Kidney (tissue), 14 donors: Measurements from ENCODE around the gene MTMR6. TPM values are rescaled to one million over a fixed set of nuclear protein-coding genes. Genes with fewer than 3 reads are reported as not detected.

ENCODE experiments used
- DNase-seq, 5 donors: peaks; one replicate each; pipeline ENCODE4 v3.0.0-alpha.2; 2013 to 2020
- FAIRE-seq: peaks from 2 replicates; lab custom pipeline; 2012; peaks lifted over from hg19 to GRCh38; lab: Jason Lieb, UNC
- H3K27ac ChIP-seq, 2 donors: one replicate each; pipeline ENCODE4 v1.7.0; 2013; ENCODE audit warnings: low read depth in 2 of 2, low read length in 2 of 2, inconsistent platforms in 1 of 2
- H3K27me3 ChIP-seq: one replicate; pipeline ENCODE4 v1.7.1; 2013; ENCODE audit warnings: low read length, inconsistent platforms; ENCODE audit not compliant: control insufficient read depth, insufficient read depth
- H3K36me3 ChIP-seq, 3 donors: one replicate each; pipeline versions ENCODE4 v1.7.0 to v1.7.1; 2013; ENCODE audit warnings: low read length in 3 of 3, control low read depth in 1 of 3, inconsistent platforms in 1 of 3; ENCODE audit not compliant: insufficient read depth in 3 of 3, control insufficient read depth in 2 of 3
- H3K4me1 ChIP-seq, 3 donors: one replicate each; pipeline versions ENCODE4 v1.7.0 to v1.7.1; 2013; ENCODE audit warnings: low read length in 3 of 3, inconsistent platforms in 1 of 3, low read depth in 1 of 3; ENCODE audit not compliant: control insufficient read depth in 2 of 3, insufficient read depth in 2 of 3
- H3K4me3 ChIP-seq, 3 donors: one replicate each; pipeline versions ENCODE4 v1.7.0 to v1.8.1; 2013; ENCODE audit warnings: low read length in 3 of 3, control low read depth in 1 of 3, inconsistent platforms in 1 of 3
- H3K9ac ChIP-seq, 3 donors: one replicate each; pipeline versions ENCODE4 v1.7.0 to v1.7.1; 2013; ENCODE audit warnings: low read length in 3 of 3, control low read depth in 1 of 3, inconsistent platforms in 1 of 3
- H3K9me3 ChIP-seq, 3 donors: one replicate each; pipeline versions ENCODE4 v1.7.0 to v1.7.1; 2013; ENCODE audit warnings: low read length in 3 of 3, control low read depth in 1 of 3, inconsistent platforms in 1 of 3; ENCODE audit not compliant: control insufficient read depth in 2 of 3, insufficient read depth in 1 of 3
- intact Hi-C: fragments of 100-400 bp; cut with DNase I; formaldehyde crosslinking; loops from one replicate; pipeline ENCODE4 v1.11.1; 2022
- polyA plus RNA-seq: library from polyadenylated mRNA; stranded (reverse); fragments of 350-450 nt; fragmentation: Illumina TruSeq; extraction: RNeasy Lipid Tissue Mini Kit (QIAGEN cat#74804); gene quantifications from one replicate; pipeline ENCODE4 v1.2.3, GENCODE V29; 2014; ENCODE audit warnings: low read depth, low replicate concordance; ENCODE audit not compliant: insufficient read depth
- total RNA-seq: library from RNA; stranded (reverse); fragmentation: NEBNext Ultra II Directional; extraction: Animal tissue kit (Norgen Biotek cat#: 25700); gene quantifications from one replicate; pipeline ENCODE4 v1.2.1, GENCODE V29; 2021
- TF ChIP-seq, protein P1 (sequence below): IDR thresholded peaks from 3 replicates; pipeline ENCODE4 v1.5.1; 2012; ENCODE audit warnings: mild to moderate bottlenecking, moderate library complexity, borderline replicate concordance; ENCODE audit not compliant: insufficient read depth; ENCODE audit errors: extremely low read depth
- donor health status: control.
- donor health status: control.
- donor health status: control.
- donor health status: control.
- donor health status: control.
- donor health status: DM: yes; HTN: yes; CAD: no.
- donor health status: Normal renal cell carcinoma (clear cell type).

Gene MTMR6
- total and polyA plus RNA-seq, 2 donors from 2014 or later = 9.4 to 21.4 TPM

- FAIRE-seq = no peak
- H3K36me3 ChIP-seq = no peaks in the 10 kb centered on the region
- TF ChIP-seq, protein P1, sequence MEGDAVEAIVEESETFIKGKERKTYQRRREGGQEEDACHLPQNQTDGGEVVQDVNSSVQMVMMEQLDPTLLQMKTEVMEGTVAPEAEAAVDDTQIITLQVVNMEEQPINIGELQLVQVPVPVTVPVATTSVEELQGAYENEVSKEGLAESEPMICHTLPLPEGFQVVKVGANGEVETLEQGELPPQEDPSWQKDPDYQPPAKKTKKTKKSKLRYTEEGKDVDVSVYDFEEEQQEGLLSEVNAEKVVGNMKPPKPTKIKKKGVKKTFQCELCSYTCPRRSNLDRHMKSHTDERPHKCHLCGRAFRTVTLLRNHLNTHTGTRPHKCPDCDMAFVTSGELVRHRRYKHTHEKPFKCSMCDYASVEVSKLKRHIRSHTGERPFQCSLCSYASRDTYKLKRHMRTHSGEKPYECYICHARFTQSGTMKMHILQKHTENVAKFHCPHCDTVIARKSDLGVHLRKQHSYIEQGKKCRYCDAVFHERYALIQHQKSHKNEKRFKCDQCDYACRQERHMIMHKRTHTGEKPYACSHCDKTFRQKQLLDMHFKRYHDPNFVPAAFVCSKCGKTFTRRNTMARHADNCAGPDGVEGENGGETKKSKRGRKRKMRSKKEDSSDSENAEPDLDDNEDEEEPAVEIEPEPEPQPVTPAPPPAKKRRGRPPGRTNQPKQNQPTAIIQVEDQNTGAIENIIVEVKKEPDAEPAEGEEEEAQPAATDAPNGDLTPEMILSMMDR = no peak
- no peak overlapping the region for H3K27ac ChIP-seq
- H3K4me3 ChIP-seq = no peak overlapping the region
- no peak for DNase-seq
- peaks cover 0 to 6% (median 0%) of the 10 kb centered on the region in 3 donors for H3K9me3 ChIP-seq
- no peaks in the 10 kb centered on the region for H3K4me1 ChIP-seq
- H3K27me3 ChIP-seq = no peaks in the 10 kb centered on the region
- intact Hi-C loops = no loop called here
- no peak overlapping the region for H3K9ac ChIP-seq
Measured at GRCh38 chr13:25198647-25199046, 88.6 kb downstream of the MTMR6 start.

DNA sequence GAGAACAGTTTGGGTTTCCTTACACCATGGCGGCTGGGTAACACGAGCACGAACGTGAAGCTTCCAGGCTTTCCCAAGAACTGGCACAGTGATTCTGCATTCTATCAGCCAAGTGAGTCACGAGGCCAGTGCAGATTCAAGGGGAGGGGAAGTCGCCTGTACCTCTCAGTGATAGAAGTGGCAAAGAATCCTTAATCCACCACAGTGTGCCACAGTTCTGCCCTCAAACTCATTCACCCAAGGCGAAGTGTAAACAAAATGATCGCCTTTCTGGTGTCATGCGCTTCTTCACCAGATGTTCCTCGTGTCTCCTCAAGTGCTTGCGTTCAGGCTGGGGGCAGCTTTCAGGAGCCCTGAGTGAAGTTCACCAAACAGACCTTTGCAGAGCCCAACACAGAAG lies 90.3 kb downstream of the MTMR6 start:
- Histone ChIP-seq H3K27ac (no peak overlapping the region), H3K9me3 (peaks cover 0 to 6% (median 0%) of the 10 kb centered on the region in 3 donors), H3K27me3 (no peaks in the 10 kb centered on the region), H3K9ac (no peak overlapping the region), H3K4me1 (no peaks in the 10 kb centered on the region), H3K36me3 (no peaks in the 10 kb centered on the region), H3K4me3 (no peak overlapping the region)
- TF ChIP-seq, protein P1 = no peak
- intact Hi-C loops = no loop called here
- DNase-seq (no peak), FAIRE-seq (no peak)

Other genes with a start within 250 kb of the MTMR6 start
- 0.22 TPM for gene PABPC3, start 191.4 kb downstream of the MTMR6 start, total RNA-seq
- gene PABPC3, start 191.4 kb downstream of the MTMR6 start, polyA plus RNA-seq = not detected
- gene AMER2, start 115.2 kb downstream of the MTMR6 start, total RNA-seq = 0.06 TPM
- gene AMER2, start 115.2 kb downstream of the MTMR6 start, polyA plus RNA-seq = not detected
- 39.1 TPM for gene NUP58, start 14.1 kb upstream of the MTMR6 start, total RNA-seq
- gene NUP58, start 14.1 kb upstream of the MTMR6 start, polyA plus RNA-seq = 13.0 TPM
- gene ATP8A2, start 84.5 kb upstream of the MTMR6 start, total RNA-seq = 0.50 TPM
- gene ATP8A2, start 84.5 kb upstream of the MTMR6 start, polyA plus RNA-seq = 0.73 TPM